Gastrocnemius medialis (tissue), 4 donors: Measurements from ENCODE around the gene CASTOR1.

ENCODE experiments used
- CTCF ChIP-seq, 5 experiments: fragments of 450-650 bp in 3 of 5; fragments of 200-600 bp in 2 of 5; sonication (generic) in 2 of 5; IDR thresholded peaks in 4 of 5; conservative IDR thresholded peaks in 1 of 5; 1 replicate in 4 of 5; 2 replicates in 1 of 5; pipeline ENCODE4 v1.5.1; 2016 to 2019; ENCODE audit warnings: antibody characterized with exemption in 5 of 5, mild to moderate bottlenecking in 3 of 5, moderate library complexity in 3 of 5
- POLR2A ChIP-seq, 2 donors: fragments of 450-650 bp; IDR thresholded peaks; one replicate each; pipeline ENCODE4 v1.6.1; 2017; ENCODE audit warnings: antibody characterized with exemption in 2 of 2, mild to moderate bottlenecking in 2 of 2, moderate library complexity in 2 of 2

GRCh38 chr22:30275625-30276024 lies 13.7 kb downstream of the CASTOR1 start:
- TF ChIP-seq POLR2A (IDR thresholded peaks at IDR 0.05) (no peak), CTCF (IDR thresholded peaks at IDR 0.05 in 4 of 5, conservative IDR thresholded peaks at IDR 0.05 in 1 of 5) (no peak)
